HepG2 (cell line): ENCODE results near the gene GPC3.
"Not testable (repeated sequence)": the region's sequence is repeated elsewhere in the genome, so short reads cannot be mapped to it uniquely, and the experiment has no call there.

Source experiments
- BRCA1 ChIP-seq: sonication (generic); formaldehyde crosslinking; IDR thresholded peaks from 2 replicates; pipeline ENCODE4 v1.4.0; 2020; ENCODE audit warnings: missing genetic modification reagents
- EEA1 ChIP-seq: sonication (generic); formaldehyde crosslinking; IDR thresholded peaks from 2 replicates; pipeline ENCODE4 v1.5.1; 2020; ENCODE audit warnings: mild to moderate bottlenecking, missing genetic modification reagents, borderline replicate concordance
- EZH2 ChIP-seq: conservative IDR thresholded peaks from 2 replicates; pipeline ENCODE4 v1.6.1; 2012; ENCODE audit warnings: mild to moderate bottlenecking, low read depth, low read length, moderate library complexity
- NFE2L2 ChIP-seq: fragments of 150-350 bp; IDR thresholded peaks from 2 replicates; pipeline ENCODE4 v1.6.1; 2014; ENCODE audit warnings: low read length
- POLR2A ChIP-seq, 2 experiments: IDR thresholded peaks; 2 replicates each; pipeline ENCODE4 v1.6.1; 2011; ENCODE audit warnings: low read depth in 2 of 2, low read length in 2 of 2, mild to moderate bottlenecking in 1 of 2, moderate library complexity in 1 of 2; ENCODE audit not compliant: insufficient read depth in 1 of 2
- TF ChIP-seq, protein P1 (sequence below): sonication (generic); formaldehyde crosslinking; IDR thresholded peaks from 2 replicates; pipeline ENCODE4 v1.4.0; 2020; ENCODE audit warnings: mild to moderate bottlenecking, missing genetic modification reagents
- TF ChIP-seq, protein P2 (sequence below): IDR thresholded peaks from 2 replicates; pipeline ENCODE4 v1.6.1; 2018; ENCODE audit warnings: missing genetic modification reagents

DNA sequence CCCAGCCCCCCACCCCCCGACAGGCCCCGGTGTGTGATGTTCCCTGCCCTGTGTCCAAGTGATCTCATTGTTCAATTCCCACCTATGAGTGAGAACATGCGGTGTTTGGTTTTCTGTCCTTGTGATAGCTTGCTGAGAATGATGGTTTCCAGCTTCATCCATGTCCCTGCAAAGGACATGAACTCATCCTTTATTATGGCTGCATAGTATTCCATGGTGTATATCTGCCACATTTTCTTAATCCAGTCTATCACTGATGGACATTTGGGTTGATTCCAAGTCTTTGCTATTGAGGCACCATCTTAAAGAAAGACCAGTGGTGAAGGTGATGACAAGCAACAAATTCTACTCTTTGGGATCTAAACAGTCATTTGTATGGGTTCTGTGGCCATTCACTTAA lies 30.1 kb upstream of the GPC3 start:
- not testable (repeated sequence) for TF ChIP-seq EEA1 (CRISPR knock-in tag); BRCA1 (CRISPR knock-in tag); POLR2A (IDR thresholded peaks at IDR 0.05; ENCODE audit: insufficient read depth in 1 of 2, low read depth in 2 of 2, low read length in 2 of 2); EZH2; NFE2L2
- TF ChIP-seq, protein P1, sequence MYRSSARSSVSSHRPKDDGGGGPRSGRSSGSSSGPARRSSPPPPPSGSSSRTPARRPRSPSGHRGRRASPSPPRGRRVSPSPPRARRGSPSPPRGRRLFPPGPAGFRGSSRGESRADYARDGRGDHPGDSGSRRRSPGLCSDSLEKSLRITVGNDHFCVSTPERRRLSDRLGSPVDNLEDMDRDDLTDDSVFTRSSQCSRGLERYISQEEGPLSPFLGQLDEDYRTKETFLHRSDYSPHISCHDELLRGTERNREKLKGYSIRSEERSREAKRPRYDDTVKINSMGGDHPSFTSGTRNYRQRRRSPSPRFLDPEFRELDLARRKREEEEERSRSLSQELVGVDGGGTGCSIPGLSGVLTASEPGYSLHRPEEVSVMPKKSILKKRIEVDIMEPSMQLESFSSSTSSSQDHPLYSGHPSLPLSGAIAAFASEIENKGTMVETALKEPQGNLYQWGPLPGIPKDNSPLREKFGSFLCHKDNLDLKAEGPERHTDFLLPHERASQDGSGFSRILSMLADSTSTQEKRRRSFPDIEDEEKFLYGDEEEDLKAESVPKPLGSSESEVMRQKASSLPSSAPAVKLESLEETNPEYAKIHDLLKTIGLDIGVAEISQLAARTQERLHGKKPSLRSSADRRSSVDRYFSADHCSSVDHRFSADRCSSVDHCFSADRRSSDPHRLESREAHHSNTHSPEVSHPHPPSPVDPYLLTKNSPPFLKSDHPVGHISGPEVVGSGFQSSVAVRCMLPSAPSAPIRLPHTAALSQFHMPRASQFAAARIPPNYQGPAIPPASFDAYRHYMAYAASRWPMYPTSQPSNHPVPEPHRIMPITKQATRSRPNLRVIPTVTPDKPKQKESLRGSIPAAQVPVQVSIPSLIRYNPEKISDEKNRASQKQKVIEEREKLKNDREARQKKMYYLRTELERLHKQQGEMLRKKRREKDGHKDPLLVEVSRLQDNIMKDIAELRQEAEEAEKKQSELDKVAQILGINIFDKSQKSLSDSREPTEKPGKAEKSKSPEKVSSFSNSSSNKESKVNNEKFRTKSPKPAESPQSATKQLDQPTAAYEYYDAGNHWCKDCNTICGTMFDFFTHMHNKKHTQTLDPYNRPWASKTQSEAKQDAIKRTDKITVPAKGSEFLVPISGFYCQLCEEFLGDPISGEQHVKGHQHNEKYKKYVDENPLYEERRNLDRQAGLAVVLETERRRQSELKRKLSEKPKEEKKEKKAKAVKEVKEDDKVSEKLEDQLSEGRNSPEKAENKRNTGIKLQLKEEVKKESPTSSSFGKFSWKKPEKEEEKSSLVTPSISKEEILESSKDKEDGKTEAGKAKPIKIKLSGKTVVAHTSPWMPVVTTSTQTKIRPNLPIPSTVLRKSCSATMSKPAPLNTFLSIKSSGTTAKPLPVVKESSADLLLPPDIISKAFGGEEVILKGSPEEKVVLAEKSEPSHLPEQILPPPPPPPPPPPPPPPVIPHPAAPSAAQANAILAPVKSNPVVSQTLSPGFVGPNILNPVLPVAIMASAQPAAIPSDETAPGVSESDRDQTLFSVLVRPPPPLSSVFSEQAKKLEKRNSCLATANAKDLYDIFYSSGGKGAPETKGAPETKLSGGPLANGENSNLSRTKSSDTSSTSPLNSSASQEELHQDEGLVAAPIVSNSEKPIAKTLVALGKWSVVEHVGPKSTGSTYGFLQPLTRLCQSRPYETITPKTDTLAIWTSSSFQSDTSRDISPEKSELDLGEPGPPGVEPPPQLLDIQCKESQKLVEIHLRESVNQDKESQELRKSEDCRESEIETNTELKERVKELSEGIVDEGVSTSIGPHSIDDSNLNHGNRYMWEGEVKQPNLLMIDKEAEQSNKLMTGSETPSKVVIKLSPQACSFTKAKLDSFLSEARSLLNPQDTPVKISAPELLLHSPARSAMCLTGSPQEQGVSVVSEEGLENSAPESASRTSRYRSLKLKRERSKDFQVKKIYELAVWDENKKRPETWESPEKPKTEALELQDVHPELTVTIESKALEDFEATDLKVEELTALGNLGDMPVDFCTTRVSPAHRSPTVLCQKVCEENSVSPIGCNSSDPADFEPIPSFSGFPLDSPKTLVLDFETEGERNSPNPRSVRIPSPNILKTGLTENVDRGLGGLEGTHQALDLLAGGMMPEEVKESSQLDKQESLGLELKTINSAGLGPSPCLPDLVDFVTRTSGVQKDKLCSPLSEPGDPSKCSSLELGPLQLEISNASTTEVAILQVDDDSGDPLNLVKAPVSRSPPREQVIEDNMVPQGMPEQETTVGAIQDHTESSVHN (CRISPR knock-in tag), result not testable (repeated sequence)
- TF ChIP-seq, protein P2, sequence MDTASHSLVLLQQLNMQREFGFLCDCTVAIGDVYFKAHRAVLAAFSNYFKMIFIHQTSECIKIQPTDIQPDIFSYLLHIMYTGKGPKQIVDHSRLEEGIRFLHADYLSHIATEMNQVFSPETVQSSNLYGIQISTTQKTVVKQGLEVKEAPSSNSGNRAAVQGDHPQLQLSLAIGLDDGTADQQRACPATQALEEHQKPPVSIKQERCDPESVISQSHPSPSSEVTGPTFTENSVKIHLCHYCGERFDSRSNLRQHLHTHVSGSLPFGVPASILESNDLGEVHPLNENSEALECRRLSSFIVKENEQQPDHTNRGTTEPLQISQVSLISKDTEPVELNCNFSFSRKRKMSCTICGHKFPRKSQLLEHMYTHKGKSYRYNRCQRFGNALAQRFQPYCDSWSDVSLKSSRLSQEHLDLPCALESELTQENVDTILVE, result not testable (repeated sequence)
